Measurements from ENCODE around the gene CNST. TPM values are rescaled to one million over a fixed set of nuclear protein-coding genes. Genes with fewer than 3 reads are reported as not detected.

The CNST gene, protein sequence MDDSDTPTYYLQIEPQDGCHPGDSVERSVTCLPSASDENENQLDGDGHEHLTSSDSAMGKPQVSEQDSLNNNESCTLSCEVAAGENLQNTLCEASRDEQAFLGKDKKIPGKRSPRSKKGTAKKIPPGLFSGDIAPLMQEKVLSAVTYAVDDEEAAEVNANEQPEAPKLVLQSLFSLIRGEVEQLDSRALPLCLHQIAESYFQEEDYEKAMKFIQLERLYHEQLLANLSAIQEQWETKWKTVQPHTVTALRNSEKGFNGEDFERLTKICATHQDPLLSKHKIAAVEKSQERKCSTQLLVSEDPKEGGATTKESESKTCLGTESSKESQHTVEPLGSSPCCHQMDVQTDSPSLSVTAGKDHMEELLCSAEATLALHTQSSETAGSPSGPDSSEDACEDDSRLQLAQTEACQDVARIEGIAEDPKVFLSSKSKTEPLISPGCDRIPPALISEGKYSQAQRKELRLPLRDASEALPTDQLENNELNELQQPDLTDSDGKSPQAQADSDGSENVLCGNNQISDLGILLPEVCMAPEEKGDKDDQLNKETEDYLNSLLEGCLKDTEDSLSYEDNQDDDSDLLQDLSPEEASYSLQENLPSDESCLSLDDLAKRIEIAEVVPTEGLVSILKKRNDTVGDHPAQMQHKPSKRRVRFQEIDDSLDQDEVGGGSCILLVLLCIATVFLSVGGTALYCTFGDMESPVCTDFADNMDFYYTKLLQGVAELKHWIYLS
- polyA plus RNA-seq (2012; ENCODE audit: insufficient read depth, insufficient read length), result 12.9 TPM

DNA sequence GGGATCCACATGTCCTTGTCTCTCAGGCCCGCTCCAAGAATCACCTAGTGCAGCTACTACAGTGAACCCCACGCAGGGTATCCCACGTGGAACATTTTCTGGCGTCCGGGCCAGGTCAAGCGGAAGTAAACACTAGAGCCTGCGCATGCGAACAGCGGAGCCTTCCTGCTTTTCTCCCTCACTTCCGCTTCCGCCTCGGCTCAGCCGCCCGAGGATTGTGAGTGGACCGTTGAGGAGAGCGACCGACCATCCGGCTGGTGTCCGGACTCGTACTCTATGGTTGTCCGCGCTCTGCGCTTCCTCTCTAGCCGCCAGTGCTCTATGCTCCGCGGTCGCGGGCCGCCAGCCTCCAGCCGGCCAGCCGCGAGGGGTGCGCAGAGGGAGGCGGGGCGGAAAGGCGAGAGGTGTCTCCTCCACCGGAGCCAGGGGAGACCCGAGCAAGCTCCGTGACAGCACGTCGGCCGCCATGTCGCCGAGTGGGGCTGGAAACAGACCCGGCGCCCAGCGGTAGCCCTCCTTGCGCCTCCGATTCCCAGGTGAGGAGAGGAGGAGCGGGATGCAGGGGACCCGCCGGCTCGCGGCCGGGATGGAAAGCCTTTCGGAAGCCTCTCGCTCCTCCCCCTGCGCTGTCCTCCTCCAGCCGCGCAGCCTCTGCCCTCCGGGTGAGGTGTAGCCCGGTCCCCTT is at the start of gene CNST, which contains the start of gene TFB2M:
TSS of gene CNST (plus strand) at position 329 of the 685 bp plus-strand sequence. CDS start 25,107 bp downstream, outside the sequence.
TSS of gene TFB2M (minus strand) at position 134 of the 685 bp plus-strand sequence. CDS start at position 11, 123 bp downstream.
- peak; percentile 94 for DNase-seq (ENCODE audit: low read depth, low spot score)
- peak within 1 kb of the TSS; percentile 80 for H3K4me3 ChIP-seq (ENCODE audit: low read length)

DNA sequence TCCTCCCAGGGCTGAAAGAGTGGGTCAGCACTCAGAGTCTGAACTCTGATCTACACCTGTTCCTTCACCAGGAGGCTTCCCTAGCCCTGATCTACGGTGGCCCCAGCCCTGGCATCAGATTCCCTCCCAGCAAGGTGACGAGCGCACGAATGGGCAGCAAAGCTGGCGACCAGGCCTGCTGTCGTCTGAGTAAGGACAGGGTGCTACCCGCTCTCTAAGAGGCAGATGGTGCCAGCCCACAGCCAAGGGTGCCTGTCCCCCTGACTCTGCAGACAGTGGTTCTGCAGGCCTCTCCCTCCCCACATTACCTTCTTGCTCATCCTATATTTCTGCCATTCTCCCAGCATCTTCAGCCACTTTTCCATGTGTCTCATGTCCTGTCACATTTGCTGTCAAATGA is 48.9 kb upstream of the CNST start:
- no peak for DNase-seq (ENCODE audit: low read depth, low spot score)
- no peak overlapping the region for H3K4me3 ChIP-seq (ENCODE audit: low read length)

DNA sequence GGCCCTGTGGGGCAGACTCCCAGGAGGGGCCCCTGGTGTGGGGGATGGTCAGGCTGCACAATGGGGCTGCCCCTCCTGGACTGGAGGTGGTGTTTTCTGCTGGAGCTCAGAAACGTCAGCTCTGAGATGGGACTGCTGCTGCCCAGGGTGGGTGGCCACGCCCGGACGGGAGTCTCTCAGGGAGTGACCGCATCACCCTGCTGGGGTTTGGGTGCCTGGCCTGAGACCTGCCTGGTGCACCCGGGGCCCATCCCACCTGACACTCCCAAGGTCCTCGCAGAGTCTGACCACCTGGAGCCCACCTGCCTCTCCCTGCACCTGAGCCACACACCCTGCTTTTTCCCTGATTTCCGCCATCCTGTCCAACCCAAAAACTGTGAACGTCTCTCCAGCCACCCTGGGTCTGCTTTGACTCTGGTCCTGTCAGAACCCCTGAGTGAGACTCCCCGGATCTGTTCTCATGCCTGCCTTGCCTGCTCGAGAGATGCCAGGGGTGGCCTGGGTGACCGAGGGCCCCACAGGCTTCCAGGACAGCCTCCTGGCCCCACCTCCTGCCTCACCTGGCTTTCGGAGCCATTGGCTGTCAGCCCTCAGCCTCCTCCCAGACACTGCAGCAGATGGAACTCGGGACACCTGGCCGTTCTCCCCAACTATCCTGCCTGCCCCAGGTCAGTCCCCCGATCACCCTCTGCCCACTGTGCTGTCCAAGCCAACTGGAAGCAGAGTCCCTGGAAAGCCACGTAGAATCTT is 47.6 kb upstream of the CNST start:
- DNase-seq (ENCODE audit: low read depth, low spot score), result no peak
- H3K4me3 ChIP-seq (ENCODE audit: low read length), result no peak overlapping the region

DNA sequence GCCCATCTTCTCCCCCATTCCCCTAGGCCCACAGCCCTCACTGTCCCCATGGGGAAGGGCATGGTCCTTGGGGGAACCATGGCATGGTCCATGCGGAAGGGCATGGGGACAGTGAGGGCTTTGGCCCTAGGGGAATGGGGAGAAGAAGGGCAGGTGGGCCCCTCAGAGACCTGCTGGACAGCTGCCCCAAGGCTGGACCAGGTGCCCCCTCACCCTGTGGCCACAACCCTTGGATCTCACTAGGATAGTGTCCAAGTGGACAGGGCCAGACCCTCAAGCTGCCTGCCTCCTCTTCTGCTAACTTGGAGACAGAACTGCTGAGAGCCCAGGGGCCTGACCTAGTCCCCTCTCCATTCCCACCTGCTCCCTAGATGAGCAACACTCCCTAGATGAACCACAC is 46.7 kb upstream of the CNST start:
- DNase-seq (ENCODE audit: low read depth, low spot score), result no peak
- H3K4me3 ChIP-seq (ENCODE audit: low read length), result no peak overlapping the region

DNA sequence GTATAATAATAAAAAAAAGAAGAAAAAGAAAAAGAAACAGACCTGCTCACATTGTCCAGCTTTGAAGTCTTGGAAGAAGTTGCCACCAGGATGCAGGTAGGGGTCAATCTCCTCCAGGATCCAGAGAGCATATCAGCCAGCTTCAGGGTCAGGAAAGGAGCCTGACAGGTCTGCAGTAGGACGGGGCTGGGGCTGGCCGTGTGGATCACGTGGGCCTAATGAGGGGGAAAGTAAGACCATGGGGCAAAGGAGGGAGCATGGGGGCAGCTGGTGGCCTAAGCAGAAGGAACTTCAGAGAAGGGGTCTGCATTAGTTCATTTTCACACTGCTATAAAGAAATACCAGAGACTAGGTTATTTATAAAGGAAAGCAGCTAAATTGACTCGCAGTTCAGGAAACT is 39.9 kb upstream of the CNST start:
- no peak for DNase-seq (ENCODE audit: low read depth, low spot score)
- no peak overlapping the region for H3K4me3 ChIP-seq (ENCODE audit: low read length)

DNA sequence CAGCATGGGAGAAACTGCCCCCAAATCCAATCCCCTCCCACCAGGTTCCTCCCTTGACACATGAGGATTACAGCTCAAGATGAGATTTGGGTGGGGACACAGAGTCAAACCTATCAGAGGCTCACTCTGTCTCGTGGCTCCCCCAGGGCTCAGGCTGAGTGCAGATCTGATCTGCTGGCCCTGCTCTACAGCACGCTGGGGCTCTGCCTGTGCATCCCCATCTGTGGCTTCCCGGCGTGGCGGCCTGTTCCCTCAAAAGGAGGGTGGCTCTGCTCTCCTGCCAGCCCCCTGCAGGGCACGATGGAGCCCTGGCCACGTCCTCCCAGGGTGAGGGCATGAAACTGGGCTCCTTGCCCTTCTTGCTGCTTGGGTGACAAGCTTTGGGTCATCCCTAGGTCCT is 39.3 kb upstream of the CNST start:
- no peak for DNase-seq (ENCODE audit: low read depth, low spot score)
- no peak overlapping the region for H3K4me3 ChIP-seq (ENCODE audit: low read length)

DNA sequence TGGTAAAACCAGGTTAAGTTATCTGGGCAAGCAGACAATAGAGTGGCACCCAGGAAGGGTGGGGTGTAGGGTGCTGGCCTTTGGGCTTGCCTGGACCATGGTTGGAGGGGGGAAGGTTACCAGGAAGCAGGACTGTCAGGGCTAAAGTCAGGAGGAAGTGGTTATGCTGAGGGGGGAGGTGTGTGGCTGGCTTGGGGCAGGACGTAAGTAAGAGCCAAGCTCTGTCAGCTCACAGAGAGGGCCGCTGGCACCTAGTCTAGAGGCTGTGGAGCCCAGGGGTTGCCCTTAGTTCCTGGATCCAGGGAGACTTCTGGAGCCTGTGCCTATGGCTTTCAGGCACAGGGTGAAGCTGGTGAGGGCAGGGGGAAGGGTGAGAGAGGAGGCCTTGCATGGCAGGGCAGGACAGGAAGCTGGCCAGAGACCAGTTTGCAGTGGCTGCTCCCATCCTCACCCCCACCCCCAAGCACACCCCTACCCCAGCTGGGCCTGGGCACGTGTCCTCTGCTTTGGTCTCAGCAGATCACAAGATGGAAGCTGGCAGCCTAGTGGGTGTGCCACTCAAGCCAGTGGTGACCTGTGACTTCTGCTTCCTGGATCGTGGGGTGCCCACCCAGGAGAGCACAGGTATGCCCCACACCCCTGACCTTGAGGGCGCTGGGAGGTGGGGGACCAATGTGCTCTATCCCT is 38.7 kb upstream of the CNST start:
- no peak overlapping the region for H3K4me3 ChIP-seq (ENCODE audit: low read length)
- no peak for DNase-seq (ENCODE audit: low read depth, low spot score)

DNA sequence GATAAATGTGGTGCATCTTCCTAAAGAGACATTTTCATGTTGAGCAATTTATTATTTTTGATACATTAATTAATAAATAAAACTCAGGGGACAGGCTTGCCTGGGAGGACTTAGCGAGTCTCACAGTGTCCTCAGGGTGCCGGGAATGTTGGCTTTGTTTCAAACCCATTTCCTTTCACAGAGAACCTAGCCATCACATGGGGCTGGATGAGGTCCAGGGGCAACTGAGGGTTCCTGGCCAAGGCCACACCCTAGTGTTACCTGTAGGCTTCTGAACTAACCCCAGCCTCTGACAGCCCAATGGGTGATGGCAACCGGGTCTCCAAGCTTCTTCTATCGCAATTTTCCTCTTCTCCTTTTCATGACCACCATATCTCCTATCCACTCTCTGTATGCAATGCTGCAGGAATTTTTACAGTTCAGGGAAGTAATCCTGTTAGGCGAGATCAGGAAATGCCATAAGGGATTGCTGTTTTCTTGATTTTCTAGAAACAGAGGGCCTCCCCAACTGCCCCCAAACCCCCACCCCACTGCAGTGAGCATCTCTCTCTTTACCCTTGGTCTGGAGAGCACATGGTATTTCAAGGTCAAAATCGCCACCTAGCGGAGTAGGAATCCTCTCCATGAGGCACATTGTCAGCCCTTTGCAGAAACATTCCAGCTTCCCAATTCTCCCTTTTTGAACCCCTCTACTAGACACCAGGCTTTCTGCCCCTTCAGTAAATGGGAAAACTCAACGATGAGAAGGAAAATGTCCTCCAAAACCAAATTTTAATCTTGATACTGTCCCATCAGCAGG is 37.1 kb upstream of the CNST start:
- no peak for DNase-seq (ENCODE audit: low read depth, low spot score)
- H3K4me3 ChIP-seq (ENCODE audit: low read length), result no peak overlapping the region

DNA sequence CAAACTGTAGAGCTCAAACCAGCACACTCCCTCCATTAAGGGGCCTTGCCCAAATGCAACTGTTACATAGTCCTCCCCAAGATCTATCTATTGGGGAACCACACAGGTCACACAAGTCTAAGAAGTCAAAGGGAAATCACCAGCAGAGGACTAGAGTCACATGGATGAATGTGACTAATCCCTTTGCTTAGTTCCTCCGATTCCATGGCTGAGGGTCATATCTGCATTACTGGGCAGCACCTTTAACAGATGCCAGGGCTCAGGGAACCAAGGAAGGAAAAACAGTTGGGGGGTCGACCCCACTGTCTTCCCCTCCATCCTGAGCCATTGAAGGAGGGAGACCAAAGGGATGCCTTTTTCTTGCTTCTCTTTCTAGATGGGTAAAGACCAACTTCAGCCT is 35.8 kb upstream of the CNST start:
- DNase-seq (ENCODE audit: low read depth, low spot score), result no peak
- H3K4me3 ChIP-seq (ENCODE audit: low read length), result no peak overlapping the region

DNA sequence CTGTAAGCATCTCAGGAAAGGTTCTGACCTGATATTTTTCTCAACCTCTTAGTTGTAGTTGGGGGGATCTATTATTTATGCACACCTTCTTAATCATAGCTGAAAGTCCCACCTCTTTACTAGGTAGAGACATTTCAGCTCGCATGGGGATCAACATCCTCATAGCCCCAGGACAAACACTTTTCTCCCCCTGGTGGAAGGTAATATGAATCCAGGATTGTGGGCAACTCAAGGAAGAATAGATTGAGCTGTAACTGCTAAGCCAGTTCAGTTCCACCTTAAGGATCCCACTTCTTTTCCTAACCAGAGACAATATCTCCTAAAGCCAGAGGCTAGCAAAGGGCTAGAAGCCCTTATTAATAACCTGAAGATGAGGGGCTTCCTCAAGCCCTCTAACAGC is 33.7 kb upstream of the CNST start:
- peak; percentile 16 for DNase-seq (ENCODE audit: low read depth, low spot score)
- H3K4me3 ChIP-seq (ENCODE audit: low read length), result no peak overlapping the region

DNA sequence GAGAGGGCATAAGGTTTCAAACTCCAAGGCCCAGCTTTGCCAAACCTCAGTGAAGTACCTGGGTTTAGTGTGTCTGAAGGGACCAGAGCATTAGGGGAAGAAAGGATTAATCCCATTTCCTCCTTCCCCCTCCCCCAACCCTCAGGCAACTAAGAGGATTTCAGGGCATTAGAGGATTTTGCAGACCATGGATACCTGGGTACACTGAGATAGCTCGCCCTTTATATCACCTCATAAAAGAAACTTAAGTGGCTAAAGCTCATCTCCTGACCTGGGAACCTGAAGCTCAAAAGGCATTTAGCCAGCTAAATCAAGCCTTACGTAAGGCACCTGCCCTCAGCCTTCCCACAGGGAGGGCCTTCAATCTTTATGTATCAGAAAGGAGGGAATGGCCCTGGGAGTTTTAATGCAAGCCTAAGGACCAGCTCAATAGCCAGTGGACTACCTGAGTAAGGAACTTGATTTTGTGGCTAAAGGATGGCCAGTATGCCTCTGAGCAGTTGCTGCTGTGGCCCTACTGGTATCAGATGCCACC is 32.8 kb upstream of the CNST start:
- H3K4me3 ChIP-seq (ENCODE audit: low read length), result no peak overlapping the region
- no peak for DNase-seq (ENCODE audit: low read depth, low spot score)

DNA sequence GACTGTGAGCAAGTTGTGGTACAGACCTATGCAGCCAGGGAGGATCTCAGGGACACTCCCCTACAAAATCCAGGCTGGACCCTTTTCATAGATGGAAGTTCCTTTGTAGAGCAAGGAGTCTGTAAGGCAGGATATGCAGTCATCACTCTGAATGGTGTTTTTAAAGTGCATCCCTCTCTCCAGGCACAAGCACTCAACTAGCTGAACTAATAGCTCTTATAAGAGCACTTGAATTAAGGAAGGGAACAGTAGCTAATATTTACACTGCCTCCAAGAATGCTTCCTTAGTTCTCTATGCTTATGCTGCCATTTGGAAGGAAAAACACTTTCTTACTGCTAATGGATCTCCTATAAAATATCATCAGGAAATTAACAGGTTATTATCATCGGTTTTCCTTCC is 32.1 kb upstream of the CNST start:
- no peak overlapping the region for H3K4me3 ChIP-seq (ENCODE audit: low read length)
- DNase-seq (ENCODE audit: low read depth, low spot score), result no peak

DNA sequence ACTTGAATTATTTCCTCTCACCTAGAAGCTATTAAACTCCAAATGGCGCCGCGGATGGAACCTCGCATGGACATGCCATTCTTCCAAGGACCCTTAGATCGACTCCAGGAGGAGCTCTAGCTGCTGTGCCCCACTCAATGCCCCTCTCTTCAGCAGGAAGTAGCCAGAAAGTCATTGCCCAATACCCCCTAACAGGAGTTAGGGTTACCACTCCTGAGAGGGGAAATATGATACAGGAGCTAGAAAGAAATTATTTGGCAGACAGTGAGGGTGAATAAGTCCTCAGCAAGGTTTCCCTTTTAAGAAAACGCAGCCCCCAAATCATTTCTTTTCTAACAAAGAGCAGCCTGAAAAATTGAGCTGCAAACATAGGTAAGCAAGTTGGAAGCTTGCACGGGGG is 28.8 kb upstream of the CNST start:
- no peak overlapping the region for H3K4me3 ChIP-seq (ENCODE audit: low read length)
- DNase-seq (ENCODE audit: low read depth, low spot score), result no peak

DNA sequence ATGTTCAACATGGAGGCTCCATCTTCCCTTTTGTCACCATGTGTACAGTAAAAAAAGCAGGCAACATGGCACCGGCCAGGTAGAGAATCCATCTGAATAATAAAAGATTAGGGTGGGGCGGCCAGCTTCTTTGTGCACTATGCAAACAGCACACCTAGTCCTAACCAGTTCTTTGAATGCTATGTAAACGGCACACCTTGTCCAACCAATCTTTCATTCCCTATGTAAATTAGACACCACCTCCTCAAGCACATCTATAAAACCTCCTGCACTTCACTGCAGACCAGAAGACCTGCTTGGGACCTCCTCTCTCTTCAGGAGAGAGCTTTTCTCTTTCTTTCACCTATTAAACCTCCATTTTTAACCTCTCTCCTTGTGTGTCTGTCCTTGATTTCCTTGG is 28.4 kb upstream of the CNST start:
- H3K4me3 ChIP-seq (ENCODE audit: low read length), result no peak overlapping the region
- no peak for DNase-seq (ENCODE audit: low read depth, low spot score)

DNA sequence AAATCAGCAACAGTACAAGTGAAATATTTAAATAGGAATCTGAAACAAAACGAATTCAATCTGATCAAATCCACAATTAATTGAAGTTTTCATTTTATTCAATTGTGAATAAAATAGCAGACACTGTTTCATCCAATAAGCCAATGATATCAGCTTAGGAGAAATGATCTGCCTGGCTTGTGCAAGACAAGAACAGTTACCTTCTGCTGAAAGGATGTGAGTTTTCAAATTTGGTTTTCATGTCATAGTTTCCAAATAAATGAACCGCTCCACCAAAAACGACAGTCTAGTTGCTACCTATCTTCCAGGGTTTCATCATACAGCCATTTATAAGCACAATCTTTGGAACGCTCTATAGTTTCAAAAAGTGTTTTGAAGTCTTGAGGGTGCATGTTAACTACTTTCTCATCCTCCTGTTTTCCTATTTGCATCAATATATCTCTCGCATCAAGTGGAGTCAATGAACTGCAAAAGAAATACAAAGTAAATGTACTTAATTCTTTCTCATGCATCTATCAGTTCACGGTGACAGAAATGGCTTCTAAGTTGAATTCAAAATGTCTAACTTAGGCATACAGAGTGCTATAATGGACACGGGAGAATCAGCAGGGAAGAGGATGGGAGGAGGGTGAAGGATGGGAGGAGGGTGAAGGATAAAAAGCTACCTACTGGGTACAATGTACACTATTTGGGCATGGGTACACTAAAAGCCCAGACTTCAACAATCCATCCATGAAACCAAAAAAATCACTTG is 25.3 kb upstream of the CNST start:
- no peak for DNase-seq (ENCODE audit: low read depth, low spot score)
- no peak overlapping the region for H3K4me3 ChIP-seq (ENCODE audit: low read length)

DNA sequence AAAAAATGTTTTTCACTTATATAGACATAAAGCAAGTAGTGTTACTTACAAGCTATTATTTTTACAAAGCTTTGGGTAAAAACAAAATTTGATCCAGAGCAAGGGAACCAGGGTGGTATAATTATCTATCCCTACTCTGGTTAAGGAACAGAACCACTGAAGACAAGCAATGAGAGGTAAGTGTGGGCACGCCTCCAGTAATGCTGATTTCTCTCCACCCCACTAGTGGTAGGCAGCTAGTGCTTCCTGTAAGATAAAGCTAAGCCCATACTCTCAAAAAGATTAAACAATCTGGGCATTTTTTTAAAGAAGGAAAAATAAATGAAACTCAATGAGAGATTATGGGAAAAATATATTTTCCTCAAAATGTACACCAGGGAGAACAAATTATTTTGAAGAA is 22.3 kb upstream of the CNST start:
- no peak overlapping the region for H3K4me3 ChIP-seq (ENCODE audit: low read length)
- DNase-seq (ENCODE audit: low read depth, low spot score), result no peak

DNA sequence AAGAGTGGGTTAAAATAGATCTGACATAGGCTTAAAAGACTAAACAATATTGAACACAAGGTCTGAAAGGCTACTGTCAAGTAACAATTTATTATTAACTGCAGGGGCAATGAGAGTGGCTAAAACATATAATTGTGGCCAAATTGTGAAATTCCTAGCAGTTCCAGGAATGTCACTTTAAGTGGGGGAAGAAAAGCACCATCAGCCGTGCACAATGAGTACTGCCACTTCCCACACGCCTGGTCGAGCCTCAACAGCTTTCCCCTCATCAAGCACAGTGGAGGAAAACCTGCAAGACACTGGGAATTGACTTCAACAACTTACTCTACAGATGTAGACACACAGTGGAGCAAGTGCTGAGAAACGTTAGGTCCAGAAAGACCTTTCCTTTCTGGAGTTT is 16.6 kb upstream of the CNST start:
- H3K4me3 ChIP-seq (ENCODE audit: low read length), result no peak overlapping the region
- no peak for DNase-seq (ENCODE audit: low read depth, low spot score)
